ENCODE results near the gene ITFG2. TPM values are rescaled to one million over a fixed set of nuclear protein-coding genes. Genes with fewer than 3 reads are reported as not detected.

Gene ITFG2
- total and polyA plus RNA-seq, 10 of the 15 experiments (the other 5 are each of a cell fraction or from before 2014, with no cell fraction given) = 21.2 to 39.5 (median 25.9) TPM

DNA sequence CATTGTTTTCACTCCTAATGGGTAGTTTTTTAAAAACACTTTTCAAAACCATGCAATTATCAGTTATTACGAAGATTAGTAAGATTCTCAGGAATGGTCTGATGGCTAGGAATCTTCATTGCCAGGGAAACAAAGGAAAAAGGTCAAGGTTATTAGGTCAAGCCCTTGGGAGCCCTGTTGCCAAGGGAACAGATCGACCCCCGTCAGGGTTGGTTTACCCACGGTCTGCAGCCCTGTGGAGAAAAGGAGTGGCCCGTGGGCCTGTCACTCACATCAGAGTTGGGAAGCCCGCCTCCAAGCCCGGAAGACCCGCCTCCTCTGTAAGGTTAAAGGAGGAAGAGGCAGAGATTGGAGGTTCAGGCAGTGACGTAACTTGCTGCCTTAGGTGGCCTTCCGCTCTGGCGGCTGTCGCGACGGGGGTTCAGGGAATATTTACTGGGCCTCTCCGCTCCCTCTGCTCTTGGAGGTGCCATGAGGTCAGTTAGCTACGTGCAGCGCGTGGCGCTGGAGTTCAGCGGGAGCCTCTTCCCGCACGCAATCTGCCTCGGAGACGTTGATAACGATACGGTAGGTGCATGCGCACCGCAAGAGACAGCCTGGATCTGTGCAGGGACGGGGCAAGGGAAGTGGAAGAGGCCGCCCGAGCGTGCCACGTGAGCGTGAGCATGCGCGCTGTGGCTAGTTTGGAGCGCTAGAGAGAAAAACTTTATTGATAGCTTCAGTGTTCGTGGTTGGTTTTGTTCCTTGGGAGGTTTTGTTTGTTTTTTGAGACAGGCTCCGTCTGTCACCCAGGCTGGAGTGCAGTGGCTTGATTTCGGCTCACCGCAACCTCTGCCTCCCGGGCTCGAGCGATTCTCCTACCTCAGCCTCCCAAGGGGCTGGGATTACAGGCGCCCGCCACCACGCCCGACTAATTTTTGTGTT, at the start of gene ITFG2 (continued):
- TF ChIP-seq ASH2L (IDR thresholded peaks at IDR 0.05; ENCODE audit: borderline replicate concordance, low read depth) = 0 out of 2 replicates have a peak, but pooled peaks have one; percentile 53
- peak; percentile 76 for TF ChIP-seq MXI1 (IDR thresholded peaks at IDR 0.05; ENCODE audit: low read depth, low read length)
- TF ChIP-seq SIX5 (IDR thresholded peaks at IDR 0.05; ENCODE audit: low read depth, low read length, severe bottlenecking) = no peak
- TF ChIP-seq ZNF274 (IDR thresholded peaks at IDR 0.05; ENCODE audit: insufficient read depth, insufficient read length) = no peak
- no peak for TF ChIP-seq ZNF217 (IDR thresholded peaks at IDR 0.05)
- TF ChIP-seq, protein P1, sequence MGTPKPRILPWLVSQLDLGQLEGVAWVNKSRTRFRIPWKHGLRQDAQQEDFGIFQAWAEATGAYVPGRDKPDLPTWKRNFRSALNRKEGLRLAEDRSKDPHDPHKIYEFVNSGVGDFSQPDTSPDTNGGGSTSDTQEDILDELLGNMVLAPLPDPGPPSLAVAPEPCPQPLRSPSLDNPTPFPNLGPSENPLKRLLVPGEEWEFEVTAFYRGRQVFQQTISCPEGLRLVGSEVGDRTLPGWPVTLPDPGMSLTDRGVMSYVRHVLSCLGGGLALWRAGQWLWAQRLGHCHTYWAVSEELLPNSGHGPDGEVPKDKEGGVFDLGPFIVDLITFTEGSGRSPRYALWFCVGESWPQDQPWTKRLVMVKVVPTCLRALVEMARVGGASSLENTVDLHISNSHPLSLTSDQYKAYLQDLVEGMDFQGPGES (IDR thresholded peaks at IDR 0.05) = peak; percentile 59
- no peak for TF ChIP-seq HDAC2 (IDR thresholded peaks at IDR 0.05)
- peak; percentile 82 for TF ChIP-seq SMAD1 (IDR thresholded peaks at IDR 0.05; ENCODE audit: low read depth, partially characterized antibody)
- TF ChIP-seq, protein P2, sequence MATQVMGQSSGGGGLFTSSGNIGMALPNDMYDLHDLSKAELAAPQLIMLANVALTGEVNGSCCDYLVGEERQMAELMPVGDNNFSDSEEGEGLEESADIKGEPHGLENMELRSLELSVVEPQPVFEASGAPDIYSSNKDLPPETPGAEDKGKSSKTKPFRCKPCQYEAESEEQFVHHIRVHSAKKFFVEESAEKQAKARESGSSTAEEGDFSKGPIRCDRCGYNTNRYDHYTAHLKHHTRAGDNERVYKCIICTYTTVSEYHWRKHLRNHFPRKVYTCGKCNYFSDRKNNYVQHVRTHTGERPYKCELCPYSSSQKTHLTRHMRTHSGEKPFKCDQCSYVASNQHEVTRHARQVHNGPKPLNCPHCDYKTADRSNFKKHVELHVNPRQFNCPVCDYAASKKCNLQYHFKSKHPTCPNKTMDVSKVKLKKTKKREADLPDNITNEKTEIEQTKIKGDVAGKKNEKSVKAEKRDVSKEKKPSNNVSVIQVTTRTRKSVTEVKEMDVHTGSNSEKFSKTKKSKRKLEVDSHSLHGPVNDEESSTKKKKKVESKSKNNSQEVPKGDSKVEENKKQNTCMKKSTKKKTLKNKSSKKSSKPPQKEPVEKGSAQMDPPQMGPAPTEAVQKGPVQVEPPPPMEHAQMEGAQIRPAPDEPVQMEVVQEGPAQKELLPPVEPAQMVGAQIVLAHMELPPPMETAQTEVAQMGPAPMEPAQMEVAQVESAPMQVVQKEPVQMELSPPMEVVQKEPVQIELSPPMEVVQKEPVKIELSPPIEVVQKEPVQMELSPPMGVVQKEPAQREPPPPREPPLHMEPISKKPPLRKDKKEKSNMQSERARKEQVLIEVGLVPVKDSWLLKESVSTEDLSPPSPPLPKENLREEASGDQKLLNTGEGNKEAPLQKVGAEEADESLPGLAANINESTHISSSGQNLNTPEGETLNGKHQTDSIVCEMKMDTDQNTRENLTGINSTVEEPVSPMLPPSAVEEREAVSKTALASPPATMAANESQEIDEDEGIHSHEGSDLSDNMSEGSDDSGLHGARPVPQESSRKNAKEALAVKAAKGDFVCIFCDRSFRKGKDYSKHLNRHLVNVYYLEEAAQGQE (IDR thresholded peaks at IDR 0.05; ENCODE audit: low read depth, low read length) = 0 out of 2 replicates have a peak, but pooled peaks have one; percentile 15
- no peak for TF ChIP-seq PAX8 (IDR thresholded peaks at IDR 0.05)
- TF ChIP-seq IRF4 (IDR thresholded peaks at IDR 0.05; ENCODE audit: low read depth, low read length) = 0 out of 2 replicates have a peak, but pooled peaks have one; percentile 69
- no peak for TF ChIP-seq NR2C2 (IDR thresholded peaks at IDR 0.05; ENCODE audit: borderline replicate concordance, control insufficient read depth, insufficient read length, low read depth)
- TF ChIP-seq, protein P3, sequence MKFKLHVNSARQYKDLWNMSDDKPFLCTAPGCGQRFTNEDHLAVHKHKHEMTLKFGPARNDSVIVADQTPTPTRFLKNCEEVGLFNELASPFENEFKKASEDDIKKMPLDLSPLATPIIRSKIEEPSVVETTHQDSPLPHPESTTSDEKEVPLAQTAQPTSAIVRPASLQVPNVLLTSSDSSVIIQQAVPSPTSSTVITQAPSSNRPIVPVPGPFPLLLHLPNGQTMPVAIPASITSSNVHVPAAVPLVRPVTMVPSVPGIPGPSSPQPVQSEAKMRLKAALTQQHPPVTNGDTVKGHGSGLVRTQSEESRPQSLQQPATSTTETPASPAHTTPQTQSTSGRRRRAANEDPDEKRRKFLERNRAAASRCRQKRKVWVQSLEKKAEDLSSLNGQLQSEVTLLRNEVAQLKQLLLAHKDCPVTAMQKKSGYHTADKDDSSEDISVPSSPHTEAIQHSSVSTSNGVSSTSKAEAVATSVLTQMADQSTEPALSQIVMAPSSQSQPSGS (IDR thresholded peaks at IDR 0.05; ENCODE audit: low read length) = peak; percentile 73
- TF ChIP-seq LARP7 (IDR thresholded peaks at IDR 0.05) = peak; percentile 84
- TF ChIP-seq TCF7 (IDR thresholded peaks at IDR 0.05; ENCODE audit: borderline replicate concordance) = peak; percentile 64; the same call in 1 of the 2 replicates
- TF ChIP-seq NFIC (IDR thresholded peaks at IDR 0.05; ENCODE audit: low read depth, low read length) = no peak
- TF ChIP-seq, protein P4, sequence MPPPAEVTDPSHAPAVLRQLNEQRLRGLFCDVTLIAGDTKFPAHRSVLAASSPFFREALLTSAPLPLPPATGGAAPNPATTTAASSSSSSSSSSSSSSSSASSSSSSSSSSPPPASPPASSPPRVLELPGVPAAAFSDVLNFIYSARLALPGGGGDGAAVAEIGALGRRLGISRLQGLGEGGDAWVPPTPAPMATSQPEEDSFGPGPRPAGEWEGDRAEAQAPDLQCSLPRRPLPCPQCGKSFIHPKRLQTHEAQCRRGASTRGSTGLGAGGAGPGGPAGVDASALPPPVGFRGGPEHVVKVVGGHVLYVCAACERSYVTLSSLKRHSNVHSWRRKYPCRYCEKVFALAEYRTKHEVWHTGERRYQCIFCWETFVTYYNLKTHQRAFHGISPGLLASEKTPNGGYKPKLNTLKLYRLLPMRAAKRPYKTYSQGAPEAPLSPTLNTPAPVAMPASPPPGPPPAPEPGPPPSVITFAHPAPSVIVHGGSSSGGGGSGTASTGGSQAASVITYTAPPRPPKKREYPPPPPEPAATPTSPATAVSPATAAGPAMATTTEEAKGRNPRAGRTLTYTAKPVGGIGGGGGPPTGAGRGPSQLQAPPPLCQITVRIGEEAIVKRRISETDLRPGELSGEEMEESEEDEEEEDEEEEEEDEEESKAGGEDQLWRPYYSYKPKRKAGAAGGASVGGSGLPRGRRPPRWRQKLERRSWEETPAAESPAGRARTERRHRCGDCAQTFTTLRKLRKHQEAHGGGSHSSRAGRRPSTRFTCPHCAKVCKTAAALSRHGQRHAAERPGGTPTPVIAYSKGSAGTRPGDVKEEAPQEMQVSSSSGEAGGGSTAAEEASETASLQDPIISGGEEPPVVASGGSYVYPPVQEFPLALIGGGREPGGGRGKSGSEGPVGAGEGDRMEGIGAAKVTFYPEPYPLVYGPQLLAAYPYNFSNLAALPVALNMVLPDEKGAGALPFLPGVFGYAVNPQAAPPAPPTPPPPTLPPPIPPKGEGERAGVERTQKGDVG (CRISPR knock-in tag; IDR thresholded peaks at IDR 0.05) = no peak
- TF ChIP-seq HDAC6 (IDR thresholded peaks at IDR 0.05; ENCODE audit: unreplicated experiment) = peak; percentile 65
- TF ChIP-seq, protein P5, sequence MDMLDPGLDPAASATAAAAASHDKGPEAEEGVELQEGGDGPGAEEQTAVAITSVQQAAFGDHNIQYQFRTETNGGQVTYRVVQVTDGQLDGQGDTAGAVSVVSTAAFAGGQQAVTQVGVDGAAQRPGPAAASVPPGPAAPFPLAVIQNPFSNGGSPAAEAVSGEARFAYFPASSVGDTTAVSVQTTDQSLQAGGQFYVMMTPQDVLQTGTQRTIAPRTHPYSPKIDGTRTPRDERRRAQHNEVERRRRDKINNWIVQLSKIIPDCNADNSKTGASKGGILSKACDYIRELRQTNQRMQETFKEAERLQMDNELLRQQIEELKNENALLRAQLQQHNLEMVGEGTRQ (IDR thresholded peaks at IDR 0.05; ENCODE audit: borderline replicate concordance, low read depth, low read length) = peak; percentile 72
- TF ChIP-seq ATF7 (IDR thresholded peaks at IDR 0.05; ENCODE audit: low read depth) = peak; percentile 98

Measured in GM12878 (cell line).